HT-29 (cell line): Measurements from ENCODE around the gene EIPR1. TPM values are rescaled to one million over a fixed set of nuclear protein-coding genes. Genes with fewer than 3 reads are reported as not detected.

Experiments used
- DNase-seq: peaks from one replicate; pipeline ENCODE4 v3.0.0-alpha.2; 2015; ENCODE audit warnings: low spot score
- total RNA-seq: library from RNA; depleted of rRNA; stranded (reverse); fragments of >200 nt; shearing (Covaris generic); gene quantifications from 2 replicates; pipeline ENCODE4 v1.2.3, GENCODE V29; 2014

Gene EIPR1
- total RNA-seq, 1 experiment from 2014 or later, result 82.2 TPM

- no peak for DNase-seq
Measured at GRCh38 chr2:3177891-3178577, 199.6 kb downstream of the EIPR1 start.

- DNase-seq, result no peak
Measured at GRCh38 chr2:3176869-3177255, 200.8 kb downstream of the EIPR1 start.

GRCh38 chr2:3176071-3176868 is 201.3 kb downstream of the EIPR1 start:
- DNase-seq, result no peak

- DNase-seq, result no peak
Measured at GRCh38 chr2:3175568-3175955, 202.1 kb downstream of the EIPR1 start.

GRCh38 chr2:3174626-3175567 is 202.7 kb downstream of the EIPR1 start:
- no peak for DNase-seq

GRCh38 chr2:3173031-3173430 is 204.6 kb downstream of the EIPR1 start:
- DNase-seq, result no peak

- no peak for DNase-seq
Measured at GRCh38 chr2:3172265-3172935, 205.2 kb downstream of the EIPR1 start.

GRCh38 chr2:3171564-3172264 is 205.9 kb downstream of the EIPR1 start:
- DNase-seq, result no peak

- DNase-seq, result no peak
Measured at GRCh38 chr2:3170792-3171455, 206.7 kb downstream of the EIPR1 start.

GRCh38 chr2:3169106-3169870 is 208.3 kb downstream of the EIPR1 start:
- DNase-seq, result no peak

GRCh38 chr2:3168230-3168891 is 209.3 kb downstream of the EIPR1 start:
- no peak for DNase-seq

GRCh38 chr2:3163401-3163800 is 214.2 kb downstream of the EIPR1 start:
- DNase-seq, result no peak

- DNase-seq, result no peak
Measured at GRCh38 chr2:3162442-3163077, 215.1 kb downstream of the EIPR1 start.

GRCh38 chr2:3160751-3161330 is 216.8 kb downstream of the EIPR1 start:
- no peak for DNase-seq

GRCh38 chr2:3159782-3160545 is 217.7 kb downstream of the EIPR1 start:
- DNase-seq, result no peak

GRCh38 chr2:3154700-3155099 is 222.9 kb downstream of the EIPR1 start:
- no peak for DNase-seq

GRCh38 chr2:3154146-3154545 is 223.5 kb downstream of the EIPR1 start:
- DNase-seq, result no peak
